Adrenal gland (tissue), 12 donors: ENCODE results near the gene ALPK3. TPM values are rescaled to one million over a fixed set of nuclear protein-coding genes. Genes with fewer than 3 reads are reported as not detected.
"Not testable (repeated sequence)": the region's sequence is repeated elsewhere in the genome, so short reads cannot be mapped to it uniquely, and the experiment has no call there.

Experiments used
- DNase-seq, 7 donors: peaks; one replicate each; pipeline ENCODE4 v3.0.0-alpha.2; 2019 to 2020
- H3K27ac ChIP-seq, 5 donors: fragments of 200-600 bp; sonication (generic) in 4 of 5; 1 replicate in 3 of 5; 2 replicates in 2 of 5; pipeline versions ENCODE4 v1.5.1 to v1.8.0; 2016 to 2020; ENCODE audit warnings: mild to moderate bottlenecking in 1 of 5
- H3K27me3 ChIP-seq: fragments of 200-600 bp; 2 replicates; pipeline ENCODE4 v1.8.0; 2021
- H3K36me3 ChIP-seq, 2 donors: fragments of 200-600 bp; replicated peaks in 1 of 2; 1 replicate in 1 of 2; 2 replicates in 1 of 2; pipeline versions ENCODE4 v1.5.1 to v1.8.0; 2018 to 2022
- H3K4me1 ChIP-seq, 2 donors: fragments of 200-600 bp; replicated peaks in 1 of 2; 1 replicate in 1 of 2; 2 replicates in 1 of 2; pipeline versions ENCODE4 v1.5.1 to v1.8.0; 2018 to 2021
- H3K4me3 ChIP-seq, 4 donors: fragments of 200-600 bp; sonication (generic) in 3 of 4; one replicate each; pipeline ENCODE4 v1.5.1; 2016 to 2018
- H3K9me3 ChIP-seq, 3 donors: fragments of 200-600 bp; sonication (generic) in 1 of 3; replicated peaks in 1 of 3; 1 replicate in 2 of 3; 2 replicates in 1 of 3; pipeline versions ENCODE4 v1.5.1 to v1.8.0; 2016 to 2021
- POLR2A ChIP-seq, 2 donors: fragments of 450-650 bp; IDR thresholded peaks; one replicate each; pipeline ENCODE4 v1.6.1; 2017; ENCODE audit warnings: antibody characterized with exemption in 2 of 2, mild to moderate bottlenecking in 2 of 2, moderate library complexity in 1 of 2
- WGBS, 4 donors: extraction: QIAGEN DNeasy Blood & Tissue Kit in 2 of 4; methylation state at CpG; one replicate each; pipeline versions ENCODE4 v1.1.5 to v1.1.7; 2013 to 2017; 5-methylcytosine and 5-hydroxymethylcytosine counted together
- intact Hi-C, 2 donors: fragments of 100-400 bp; cut with DNase I; formaldehyde crosslinking; loops; one replicate each; pipeline versions ENCODE4 v1.14.1 to v1.15.0; 2022 to 2023
- polyA plus RNA-seq, 3 donors: library from polyadenylated mRNA; stranded (reverse); fragments of 200-250 nt in 2 of 3; fragments of 350-450 nt in 1 of 3; fragmentation: Illumina TruSeq in 1 of 3; extraction: RNeasy Lipid Tissue Mini Kit (QIAGEN cat#74804) in 1 of 3; gene quantifications; one replicate each; pipeline ENCODE4 v1.2.3, GENCODE V29; 2013 to 2014
- total RNA-seq, 9 donors: library from RNA; depleted of rRNA in 4 of 9; stranded (reverse); fragments of >200 nt in 4 of 9; fragments of 120-200 nt in 1 of 9; fragmentation: NEBNext Ultra II Directional in 1 of 9; extraction: Animal tissue kit (Norgen Biotek cat#: 25700) in 1 of 9; gene quantifications; one replicate each; pipeline versions ENCODE4 v1.1.0 to v1.2.4, GENCODE V29; 2013 to 2023
- TF ChIP-seq, protein P1 (sequence below), 6 experiments: fragments of 450-650 bp in 4 of 6; fragments of 200-600 bp in 2 of 6; sonication (generic) in 1 of 6; IDR thresholded peaks; 1 replicate in 5 of 6; 2 replicates in 1 of 6; pipeline versions ENCODE4 v1.5.1 to v1.8.0; 2016 to 2021; ENCODE audit warnings: antibody characterized with exemption in 6 of 6, mild to moderate bottlenecking in 2 of 6, moderate library complexity in 1 of 6
- donor health status: healthy with polysubstance abuse.
- donor health status: Bipolar disorder and iron deficiency.
- donor health status: DM: yes; HTN: yes; CAD: no.
- donor health status: DM: no; HTN: no; CAD: no.
- donor health status: DM: no; HTN: no; CAD: no.
- donor health status: DM: yes; HTN: yes; CAD: no.

Gene ALPK3
- total and polyA plus RNA-seq, 12 donors = 5.8 to 39.3 (median 15.9) TPM

DNA sequence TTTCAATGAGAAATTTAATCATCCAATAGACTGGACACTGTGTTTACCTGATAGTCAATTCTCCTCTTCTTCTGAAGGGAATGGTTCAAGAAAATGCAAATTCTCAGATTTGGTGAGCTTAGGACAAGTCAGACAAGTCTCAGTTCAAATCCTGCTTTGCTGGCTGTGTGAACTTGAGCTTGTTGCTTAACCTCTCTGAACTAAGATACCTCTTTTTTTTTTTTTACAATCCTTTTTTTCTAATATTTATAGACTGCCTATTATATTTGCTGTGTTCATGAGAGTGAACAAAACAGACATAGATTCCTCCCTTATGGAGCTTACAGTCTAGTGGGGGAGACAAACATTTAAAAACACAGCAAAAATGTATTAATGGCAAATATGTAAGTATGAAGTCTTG, 59.1 kb downstream of the ALPK3 start:
- intact Hi-C loops = loop anchor here in 1 of 2 donors (10.0 kb wide), 1 partner anchor 49 kb away; no protein-coding TSS in a partner anchor
- H3K27me3 ChIP-seq = no peaks in the 10 kb centered on the region
- H3K9me3 ChIP-seq = no peaks in the 10 kb centered on the region
- TF ChIP-seq, protein P1, sequence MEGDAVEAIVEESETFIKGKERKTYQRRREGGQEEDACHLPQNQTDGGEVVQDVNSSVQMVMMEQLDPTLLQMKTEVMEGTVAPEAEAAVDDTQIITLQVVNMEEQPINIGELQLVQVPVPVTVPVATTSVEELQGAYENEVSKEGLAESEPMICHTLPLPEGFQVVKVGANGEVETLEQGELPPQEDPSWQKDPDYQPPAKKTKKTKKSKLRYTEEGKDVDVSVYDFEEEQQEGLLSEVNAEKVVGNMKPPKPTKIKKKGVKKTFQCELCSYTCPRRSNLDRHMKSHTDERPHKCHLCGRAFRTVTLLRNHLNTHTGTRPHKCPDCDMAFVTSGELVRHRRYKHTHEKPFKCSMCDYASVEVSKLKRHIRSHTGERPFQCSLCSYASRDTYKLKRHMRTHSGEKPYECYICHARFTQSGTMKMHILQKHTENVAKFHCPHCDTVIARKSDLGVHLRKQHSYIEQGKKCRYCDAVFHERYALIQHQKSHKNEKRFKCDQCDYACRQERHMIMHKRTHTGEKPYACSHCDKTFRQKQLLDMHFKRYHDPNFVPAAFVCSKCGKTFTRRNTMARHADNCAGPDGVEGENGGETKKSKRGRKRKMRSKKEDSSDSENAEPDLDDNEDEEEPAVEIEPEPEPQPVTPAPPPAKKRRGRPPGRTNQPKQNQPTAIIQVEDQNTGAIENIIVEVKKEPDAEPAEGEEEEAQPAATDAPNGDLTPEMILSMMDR (IDR thresholded peaks at IDR 0.05) = no peak
- no peak for TF ChIP-seq POLR2A (IDR thresholded peaks at IDR 0.05)
- H3K4me1 ChIP-seq = peaks cover 4% of the 10 kb centered on the region in 2 donors
- no peak overlapping the region for H3K4me3 ChIP-seq
- no peak for DNase-seq
- H3K27ac ChIP-seq = no peak overlapping the region
- H3K36me3 ChIP-seq = no peaks in the 10 kb centered on the region

DNA sequence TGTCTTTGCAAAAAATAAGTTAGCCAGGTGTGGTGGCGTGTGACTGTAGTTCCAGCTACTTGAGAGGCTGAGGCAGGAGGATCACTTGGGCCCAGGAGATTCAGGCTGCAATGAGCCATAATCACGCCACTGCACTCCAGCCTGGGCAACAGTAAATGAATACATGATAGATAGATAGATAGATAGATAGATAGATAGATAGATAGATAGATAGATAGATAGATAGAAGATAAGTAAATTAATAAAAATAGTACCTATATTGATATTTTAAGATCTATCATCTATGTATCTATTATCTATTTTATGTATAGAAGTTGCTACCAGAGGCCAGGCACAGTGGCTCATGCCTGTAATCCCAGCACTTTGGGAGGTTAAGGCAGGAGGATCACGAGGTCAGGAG, 60.5 kb downstream of the ALPK3 start:
- intact Hi-C loops = loop anchor here in 1 of 2 donors (10.0 kb wide), 1 partner anchor 47 kb away; no protein-coding TSS in a partner anchor
- H3K4me1 ChIP-seq, DNase-seq, H3K9me3 ChIP-seq, H3K27me3 ChIP-seq, H3K4me3 ChIP-seq, H3K27ac ChIP-seq, H3K36me3 ChIP-seq: not testable (repeated sequence)
- WGBS, 4 donors = 89 to 94% (median 92%) methylated on average over 3 of the region's 3 CpGs

DNA sequence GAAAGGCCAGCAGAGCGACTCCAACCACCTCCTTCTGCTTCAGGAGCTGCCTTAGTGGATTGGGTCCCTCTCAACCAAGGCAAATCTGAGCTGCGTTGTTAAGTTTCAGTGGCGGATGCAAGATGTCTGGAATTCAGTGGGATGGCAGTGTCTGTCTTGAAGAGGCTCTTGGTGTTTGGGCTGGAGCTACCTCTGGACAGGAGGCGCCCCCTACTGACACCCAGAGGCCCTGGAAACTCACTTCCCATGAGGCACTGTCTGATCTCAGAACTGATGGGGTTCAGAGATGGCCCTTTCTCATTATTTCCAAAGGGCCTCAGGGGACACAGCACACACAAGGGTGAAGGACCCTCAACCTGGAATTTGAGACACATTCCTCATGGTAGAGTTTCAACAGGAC, 61.3 kb downstream of the ALPK3 start:
- H3K36me3 ChIP-seq = no peaks in the 10 kb centered on the region
- 35 to 60% (median 53%) methylated on average over 4 of the region's 4 CpGs for WGBS, 4 donors
- no peaks in the 10 kb centered on the region for H3K9me3 ChIP-seq
- peaks cover 4% of the 10 kb centered on the region in 2 donors for H3K4me1 ChIP-seq
- no peaks in the 10 kb centered on the region for H3K27me3 ChIP-seq
- H3K27ac ChIP-seq = no peak overlapping the region
- peak; percentile 53 to 88 (median 79) for DNase-seq
- H3K4me3 ChIP-seq = no peak overlapping the region
- intact Hi-C loops = loop anchor here in 1 of 2 donors (10.0 kb wide), 1 partner anchor 46 kb away; no protein-coding TSS in a partner anchor
- TF ChIP-seq, protein P1 (IDR thresholded peaks at IDR 0.05) = peak; percentile 42 to 77 (median 68)
- TF ChIP-seq POLR2A (IDR thresholded peaks at IDR 0.05) = no peak

DNA sequence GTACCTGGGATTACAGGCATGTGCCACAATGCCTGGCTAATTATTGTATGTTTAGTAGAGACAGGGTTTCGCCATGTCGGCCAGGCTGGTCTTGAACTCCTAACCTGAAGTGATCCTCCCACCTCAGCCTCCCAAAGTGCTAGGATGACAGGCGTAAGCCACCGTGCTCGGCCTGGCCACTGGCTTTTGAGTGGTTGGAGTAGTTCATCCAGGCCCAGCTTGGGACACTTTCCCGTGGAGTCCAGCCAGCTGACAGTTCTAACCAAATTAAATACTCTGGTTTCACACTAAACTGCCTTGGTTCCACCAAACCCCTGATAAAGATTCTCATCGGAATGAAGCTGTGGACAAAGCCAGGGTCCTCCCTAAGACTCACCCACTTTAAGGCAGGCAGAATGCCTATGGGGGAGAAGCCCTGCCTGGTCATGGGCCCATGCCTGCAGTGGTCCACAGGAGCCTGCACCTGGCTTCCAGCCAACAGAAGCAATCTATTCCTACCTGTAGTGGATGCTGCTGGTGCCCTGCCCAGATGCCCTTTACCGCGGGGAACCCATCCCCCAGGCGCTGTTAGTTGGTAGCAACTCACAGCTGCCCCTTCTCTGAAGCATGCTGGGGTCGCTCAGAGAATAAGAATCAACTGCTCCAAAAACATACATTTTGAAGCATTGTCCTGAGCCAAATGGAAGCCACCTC, 62.1 kb downstream of the ALPK3 start:
- Histone ChIP-seq H3K27me3 (no peaks in the 10 kb centered on the region), H3K9me3 (no peaks in the 10 kb centered on the region), H3K27ac (no peak overlapping the region), H3K36me3 (no peaks in the 10 kb centered on the region), H3K4me1 (peaks cover 4% of the 10 kb centered on the region in 2 donors), H3K4me3 (no peak overlapping the region)
- WGBS, 4 donors = 88 to 94% (median 91%) methylated on average over 9 to 11 of the region's 11 CpGs
- TF ChIP-seq, protein P1 (IDR thresholded peaks at IDR 0.05) = no peak
- no peak for TF ChIP-seq POLR2A (IDR thresholded peaks at IDR 0.05)
- intact Hi-C loops = loop anchor here in 1 of 2 donors (10.0 kb wide), 1 partner anchor 46 kb away; no protein-coding TSS in a partner anchor
- no peak for DNase-seq

DNA sequence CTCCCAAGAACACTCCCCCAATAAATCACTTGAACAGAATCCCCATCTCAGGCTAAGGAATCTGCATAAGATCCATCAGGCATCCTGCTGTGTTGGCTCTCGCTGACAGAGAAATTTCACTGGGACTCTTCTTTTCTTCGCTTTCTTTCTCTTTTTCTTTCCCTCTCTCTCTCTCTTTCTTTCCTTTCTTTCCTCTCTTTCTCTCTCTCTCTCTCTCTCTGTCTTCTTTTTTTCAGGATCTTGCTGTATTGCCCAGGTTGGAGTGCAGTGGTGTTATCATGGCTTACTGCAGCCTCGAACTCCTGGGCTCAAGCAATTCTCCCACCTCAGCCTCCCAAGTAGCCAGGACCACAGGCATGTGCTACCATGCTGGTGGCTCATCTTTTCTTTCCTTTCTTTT, 62.9 kb downstream of the ALPK3 start:
- Histone ChIP-seq H3K4me3 (no peak overlapping the region), H3K27me3 (no peaks in the 10 kb centered on the region), H3K27ac (no peak overlapping the region), H3K36me3 (no peaks in the 10 kb centered on the region), H3K4me1 (peaks cover under 1 to 4% of the 10 kb centered on the region in 2 donors), H3K9me3 (no peaks in the 10 kb centered on the region)
- 85 to 92% (median 87%) methylated on average over 3 of the region's 3 CpGs for WGBS, 4 donors
- intact Hi-C loops = no loop called here
- TF ChIP-seq, protein P1 (IDR thresholded peaks at IDR 0.05) = no peak
- TF ChIP-seq POLR2A (IDR thresholded peaks at IDR 0.05) = no peak
- DNase-seq = no peak
